Measurements from ENCODE around the gene TMCO1.
"Not testable (repeated sequence)": the region's sequence is repeated elsewhere in the genome, so short reads cannot be mapped to it uniquely, and the experiment has no call there.

Gene TMCO1

GRCh38 chr1:165683848-165684485 lies 84.7 kb downstream of the TMCO1 start:
- no peak for DNase-seq

DNA sequence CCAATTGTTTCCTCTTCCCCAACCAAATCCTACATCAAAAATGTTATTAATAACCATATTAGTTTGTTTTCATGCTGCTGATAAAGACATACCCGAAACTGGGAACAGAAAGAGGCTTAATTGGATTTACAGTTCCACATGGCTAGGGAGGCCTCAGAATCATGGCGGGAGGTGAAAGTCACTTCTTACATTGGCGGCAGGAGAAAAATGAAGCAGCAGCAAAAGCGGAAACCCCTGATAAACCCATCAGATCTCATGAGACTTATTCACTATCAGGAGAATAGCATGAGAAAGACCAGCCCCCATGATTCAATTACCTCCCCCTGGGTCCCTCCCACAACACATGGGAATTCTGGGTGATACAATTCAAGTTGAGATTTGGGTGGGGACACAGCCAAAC lies 87.9 kb downstream of the TMCO1 start:
- not testable (repeated sequence) for DNase-seq

- DNase-seq, result no peak
These were observed 88.4 kb downstream of the TMCO1 start for GRCh38 chr1:165680303-165680702.

DNA sequence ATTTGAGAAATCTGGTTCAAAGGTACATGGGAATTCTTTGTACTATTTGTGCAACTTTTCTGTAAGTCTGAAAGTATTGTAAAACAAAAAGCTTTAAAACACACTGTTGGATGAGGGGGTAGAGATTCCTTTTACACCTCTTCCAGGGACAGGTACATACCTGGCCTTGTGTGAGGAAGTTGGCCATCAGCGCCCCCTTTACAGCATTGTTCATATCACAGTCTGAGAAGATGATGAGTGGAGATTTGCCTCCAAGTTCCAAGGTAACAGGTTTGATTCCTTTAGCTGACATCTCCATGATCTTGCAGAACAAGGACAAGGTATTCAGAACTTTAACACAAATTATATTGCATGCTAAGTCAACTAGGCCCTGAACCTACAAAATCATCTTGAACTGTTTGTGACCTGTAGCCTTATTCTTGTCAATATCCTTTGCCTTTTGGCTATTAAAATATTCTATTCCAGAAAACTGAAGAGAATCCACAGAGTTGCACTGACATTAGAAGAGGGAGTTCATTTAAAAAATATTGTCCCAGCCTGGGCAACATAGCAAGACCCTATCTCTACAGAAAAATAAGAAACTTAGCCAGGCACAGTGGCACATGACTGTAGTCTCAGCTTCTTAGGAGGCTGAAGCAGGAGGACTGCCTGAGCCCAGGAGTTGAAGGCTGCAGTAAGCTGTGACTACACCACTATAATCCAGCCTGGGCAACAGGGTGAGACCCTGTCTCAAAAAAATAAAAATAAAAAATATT lies 89.2 kb downstream of the TMCO1 start:
- DNase-seq, result no peak

GRCh38 chr1:165678509-165678908 lies 90.2 kb downstream of the TMCO1 start:
- no peak for DNase-seq
